ENCODE results near the gene SCYL1.

DNA sequence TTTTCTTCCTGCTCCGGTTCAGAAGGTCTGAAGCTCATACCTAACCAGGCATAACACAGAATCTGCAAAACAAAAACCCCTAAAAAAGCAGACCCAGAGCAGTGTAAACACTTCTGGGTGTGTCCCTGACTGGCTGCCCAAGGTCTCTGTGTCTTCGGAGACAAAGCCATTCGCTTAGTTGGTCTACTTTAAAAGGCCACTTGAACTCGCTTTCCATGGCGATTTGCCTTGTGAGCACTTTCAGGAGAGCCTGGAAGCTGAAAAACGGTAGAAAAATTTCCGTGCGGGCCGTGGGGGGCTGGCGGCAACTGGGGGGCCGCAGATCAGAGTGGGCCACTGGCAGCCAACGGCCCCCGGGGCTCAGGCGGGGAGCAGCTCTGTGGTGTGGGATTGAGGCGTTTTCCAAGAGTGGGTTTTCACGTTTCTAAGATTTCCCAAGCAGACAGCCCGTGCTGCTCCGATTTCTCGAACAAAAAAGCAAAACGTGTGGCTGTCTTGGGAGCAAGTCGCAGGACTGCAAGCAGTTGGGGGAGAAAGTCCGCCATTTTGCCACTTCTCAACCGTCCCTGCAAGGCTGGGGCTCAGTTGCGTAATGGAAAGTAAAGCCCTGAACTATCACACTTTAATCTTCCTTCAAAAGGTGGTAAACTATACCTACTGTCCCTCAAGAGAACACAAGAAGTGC is 26.7 kb upstream of the SCYL1 start:
- TF ChIP-seq, protein P1, sequence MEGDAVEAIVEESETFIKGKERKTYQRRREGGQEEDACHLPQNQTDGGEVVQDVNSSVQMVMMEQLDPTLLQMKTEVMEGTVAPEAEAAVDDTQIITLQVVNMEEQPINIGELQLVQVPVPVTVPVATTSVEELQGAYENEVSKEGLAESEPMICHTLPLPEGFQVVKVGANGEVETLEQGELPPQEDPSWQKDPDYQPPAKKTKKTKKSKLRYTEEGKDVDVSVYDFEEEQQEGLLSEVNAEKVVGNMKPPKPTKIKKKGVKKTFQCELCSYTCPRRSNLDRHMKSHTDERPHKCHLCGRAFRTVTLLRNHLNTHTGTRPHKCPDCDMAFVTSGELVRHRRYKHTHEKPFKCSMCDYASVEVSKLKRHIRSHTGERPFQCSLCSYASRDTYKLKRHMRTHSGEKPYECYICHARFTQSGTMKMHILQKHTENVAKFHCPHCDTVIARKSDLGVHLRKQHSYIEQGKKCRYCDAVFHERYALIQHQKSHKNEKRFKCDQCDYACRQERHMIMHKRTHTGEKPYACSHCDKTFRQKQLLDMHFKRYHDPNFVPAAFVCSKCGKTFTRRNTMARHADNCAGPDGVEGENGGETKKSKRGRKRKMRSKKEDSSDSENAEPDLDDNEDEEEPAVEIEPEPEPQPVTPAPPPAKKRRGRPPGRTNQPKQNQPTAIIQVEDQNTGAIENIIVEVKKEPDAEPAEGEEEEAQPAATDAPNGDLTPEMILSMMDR (IDR thresholded peaks at IDR 0.05 in 2 of 3, conservative IDR thresholded peaks at IDR 0.05 in 1 of 3; ENCODE audit: borderline replicate concordance in 1 of 3, insufficient read depth in 1 of 3, low read depth in 2 of 3, low read length in 2 of 3), result no peak
- TF ChIP-seq, protein P2, sequence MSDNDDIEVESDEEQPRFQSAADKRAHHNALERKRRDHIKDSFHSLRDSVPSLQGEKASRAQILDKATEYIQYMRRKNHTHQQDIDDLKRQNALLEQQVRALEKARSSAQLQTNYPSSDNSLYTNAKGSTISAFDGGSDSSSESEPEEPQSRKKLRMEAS (IDR thresholded peaks at IDR 0.05), result no peak
